Activated naive CD8-positive, alpha-beta T cell treated with anti-CD3 and anti-CD28 coated beads, Interleukin-2, amount 50 U/mL, for 24 hours (primary cell): ENCODE measurements around the gene ABHD17B.
"Not testable (repeated sequence)": the region's sequence is repeated elsewhere in the genome, so short reads cannot be mapped to it uniquely, and the experiment has no call there.

ENCODE experiments used
- ATAC-seq: fragments of 150-1000 bp; cut with Tn5 transposase; one replicate; pipeline ENCODE4 v1.10.0; 2021
- DNase-seq: peaks from one replicate; pipeline ENCODE4 v3.0.0; 2021
- H3K27ac Mint-ChIP-seq: one replicate; pipeline ENCODE4 v1.8.0; 2021; ENCODE audit warnings: mild to moderate bottlenecking, mixed read lengths
- H3K27me3 Mint-ChIP-seq: one replicate; pipeline ENCODE4 v1.8.0; 2021; ENCODE audit warnings: mixed read lengths
- H3K36me3 Mint-ChIP-seq: one replicate; pipeline ENCODE4 v1.8.0; 2021; ENCODE audit warnings: low read depth, mixed read lengths
- H3K4me1 Mint-ChIP-seq: one replicate; pipeline ENCODE4 v1.8.0; 2021; ENCODE audit warnings: mixed read lengths
- H3K4me3 Mint-ChIP-seq: one replicate; pipeline ENCODE4 v1.8.0; 2021; ENCODE audit warnings: mild to moderate bottlenecking, moderate library complexity, mixed read lengths
- H3K9me3 Mint-ChIP-seq: one replicate; pipeline ENCODE4 v1.8.0; 2021; ENCODE audit warnings: mixed read lengths

ABHD17B gene

GRCh38 chr9:71925834-71926233 lies 14.8 kb upstream of the ABHD17B start:
- H3K27ac Mint-ChIP-seq, result no peak overlapping the region
- DNase-seq (no peak), ATAC-seq (no peak)
- H3K9me3 Mint-ChIP-seq, result no peaks in the 10 kb centered on the region
- no peaks in the 10 kb centered on the region for H3K27me3 Mint-ChIP-seq
- peaks cover 20% of the 10 kb centered on the region for H3K36me3 Mint-ChIP-seq
- H3K4me1 Mint-ChIP-seq, result peaks cover 5% of the 10 kb centered on the region
- H3K4me3 Mint-ChIP-seq, result no peak overlapping the region

DNA sequence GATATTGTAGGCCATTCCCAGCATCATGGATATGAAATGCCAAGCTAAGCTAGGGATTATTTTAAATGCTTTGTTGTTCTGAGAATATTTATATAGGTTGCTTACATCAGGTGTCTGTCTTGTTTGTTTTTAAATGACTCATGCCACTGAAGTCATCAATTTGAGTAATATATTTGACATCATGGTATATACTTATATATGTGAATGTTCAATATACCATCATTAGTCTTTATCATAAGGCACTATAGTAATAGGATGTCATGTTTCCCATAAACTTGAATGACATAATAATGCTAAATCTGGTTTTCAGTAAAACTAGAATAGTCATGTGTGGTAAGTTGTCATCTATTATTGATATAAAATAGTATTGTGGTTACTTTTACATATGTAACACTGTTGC lies 13.6 kb upstream of the ABHD17B start:
- peaks cover 20% of the 10 kb centered on the region for H3K36me3 Mint-ChIP-seq
- DNase-seq, result no peak
- H3K27me3 Mint-ChIP-seq, result no peaks in the 10 kb centered on the region
- ATAC-seq, result no peak
- no peak overlapping the region for H3K4me3 Mint-ChIP-seq
- H3K27ac Mint-ChIP-seq, result no peak overlapping the region
- peaks cover 3% of the 10 kb centered on the region for H3K4me1 Mint-ChIP-seq
- H3K9me3 Mint-ChIP-seq, result no peaks in the 10 kb centered on the region

GRCh38 chr9:71921190-71921814 lies 10.3 kb upstream of the ABHD17B start:
- ATAC-seq (no peak), DNase-seq (no peak)
- no peaks in the 10 kb centered on the region for H3K27me3 Mint-ChIP-seq
- H3K27ac Mint-ChIP-seq, result no peak overlapping the region
- no peak overlapping the region for H3K4me3 Mint-ChIP-seq
- H3K9me3 Mint-ChIP-seq, result no peaks in the 10 kb centered on the region
- H3K36me3 Mint-ChIP-seq, result peaks cover 21% of the 10 kb centered on the region
- H3K4me1 Mint-ChIP-seq, result peaks cover 12% of the 10 kb centered on the region

DNA sequence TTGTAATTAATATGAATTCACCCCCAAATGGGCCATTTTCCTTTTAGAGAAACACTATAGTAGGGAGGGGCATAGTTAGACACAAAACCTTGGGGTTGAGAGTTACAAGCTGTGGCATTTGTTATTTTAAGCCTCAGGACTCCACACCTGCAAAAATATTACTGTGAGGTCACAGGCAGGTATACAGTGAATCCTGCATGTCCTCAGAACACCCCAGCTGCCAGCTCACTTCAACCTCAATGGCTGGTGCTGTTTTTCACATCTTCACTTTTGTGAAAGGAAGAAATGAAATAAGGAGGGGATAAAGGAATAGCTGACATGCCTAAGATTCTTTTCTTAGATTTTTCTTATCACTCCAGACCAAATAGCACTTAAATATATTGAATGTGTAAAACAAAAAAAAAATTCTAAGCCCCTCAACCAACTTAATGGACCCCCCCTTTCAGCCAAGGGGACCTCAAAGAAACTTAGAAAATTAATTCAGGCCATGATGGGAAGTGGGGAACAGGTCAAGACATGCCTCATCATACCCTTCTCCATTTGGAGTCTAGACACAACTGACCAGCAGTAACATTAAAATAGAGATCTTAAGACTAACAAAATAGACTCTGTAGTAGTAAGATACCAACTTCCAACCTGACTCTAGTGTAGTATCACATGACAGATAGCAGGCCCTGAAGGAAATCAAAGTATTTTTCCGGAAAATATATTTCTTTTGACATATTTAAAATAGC lies 9.6 kb upstream of the ABHD17B start:
- H3K4me1 Mint-ChIP-seq, result peaks cover 16% of the 10 kb centered on the region
- no peak for DNase-seq
- H3K27me3 Mint-ChIP-seq, result no peaks in the 10 kb centered on the region
- ATAC-seq, result no peak
- H3K36me3 Mint-ChIP-seq, result peaks cover 21% of the 10 kb centered on the region
- no peak overlapping the region for H3K27ac Mint-ChIP-seq
- H3K4me3 Mint-ChIP-seq, result no peak overlapping the region
- no peaks in the 10 kb centered on the region for H3K9me3 Mint-ChIP-seq

- peaks cover 29% of the 10 kb centered on the region for H3K4me1 Mint-ChIP-seq
- ATAC-seq, result no peak
- H3K9me3 Mint-ChIP-seq, result no peaks in the 10 kb centered on the region
- H3K27ac Mint-ChIP-seq, result no peak overlapping the region
- no peaks in the 10 kb centered on the region for H3K27me3 Mint-ChIP-seq
- no peak for DNase-seq
- H3K4me3 Mint-ChIP-seq, result no peak overlapping the region
- H3K36me3 Mint-ChIP-seq, result peaks cover 15% of the 10 kb centered on the region
Observed at GRCh38 chr9:71918419-71918818, 7.4 kb upstream of the ABHD17B start.

DNA sequence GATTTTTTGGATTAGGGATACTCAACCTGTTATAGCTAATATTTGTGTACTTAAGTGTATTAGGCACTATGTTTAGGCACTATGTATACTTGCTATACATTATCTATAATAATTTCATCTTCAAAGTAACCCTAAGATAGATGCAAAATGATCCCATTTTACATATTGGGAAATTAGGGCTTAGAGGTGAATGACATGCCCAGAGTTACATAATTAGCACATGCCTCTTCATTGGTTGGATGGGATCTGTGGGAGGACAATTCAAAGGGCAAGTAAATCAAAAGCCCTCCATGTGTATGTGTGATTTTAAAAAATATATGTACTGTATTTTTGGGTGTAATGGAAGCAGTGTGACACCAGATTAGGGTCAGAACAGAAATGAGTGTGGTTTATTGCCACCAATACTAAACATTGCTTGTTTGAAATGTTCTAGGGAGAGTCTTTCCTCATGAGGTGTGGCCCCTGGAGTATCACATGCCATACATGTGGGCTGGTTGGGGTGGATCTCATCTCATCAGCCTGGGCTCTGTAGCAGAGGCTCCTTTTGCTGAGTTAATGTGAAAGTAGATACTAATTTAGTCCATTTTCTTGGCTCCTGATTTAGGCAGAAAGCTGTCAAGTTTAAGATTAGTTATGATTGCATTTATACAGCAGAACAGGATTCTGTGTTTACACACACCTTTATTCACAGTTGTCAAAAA lies 6.0 kb upstream of the ABHD17B start:
- peak overlapping the region; percentile 26 for H3K27ac Mint-ChIP-seq
- DNase-seq, result no peak
- no peaks in the 10 kb centered on the region for H3K9me3 Mint-ChIP-seq
- peaks cover 9% of the 10 kb centered on the region for H3K36me3 Mint-ChIP-seq
- H3K27me3 Mint-ChIP-seq, result no peaks in the 10 kb centered on the region
- H3K4me1 Mint-ChIP-seq, result peaks cover 40% of the 10 kb centered on the region
- peak; percentile 88 for ATAC-seq
- H3K4me3 Mint-ChIP-seq, result no peak overlapping the region

DNA sequence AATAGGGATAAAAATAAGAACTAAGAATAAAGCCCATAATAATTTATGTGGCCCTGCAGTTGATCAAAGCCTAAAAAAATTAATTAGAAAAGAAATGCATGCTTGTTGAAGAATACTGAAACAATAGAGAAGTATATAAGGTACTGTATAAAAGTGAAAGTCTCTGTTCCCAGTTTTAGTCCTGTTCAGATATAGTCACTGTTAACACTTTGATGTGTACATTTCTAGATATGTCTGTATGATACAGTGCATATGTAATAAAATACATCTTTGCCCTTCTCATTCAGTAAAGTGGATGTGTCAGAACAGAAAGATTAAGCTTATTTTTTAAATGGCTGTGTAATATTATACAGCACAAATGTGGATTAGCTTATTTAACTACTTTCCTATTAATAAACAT lies 4.5 kb upstream of the ABHD17B start:
- Mint-ChIP-seq H3K36me3 (peaks cover 3% of the 10 kb centered on the region), H3K4me1 (peaks cover 49% of the 10 kb centered on the region), H3K27me3 (no peaks in the 10 kb centered on the region), H3K27ac (no peak overlapping the region), H3K9me3 (no peaks in the 10 kb centered on the region), H3K4me3 (no peak overlapping the region)
- no peak for ATAC-seq
- no peak for DNase-seq

GRCh38 chr9:71911908-71912335 lies 929 bp upstream of the ABHD17B start:
- ATAC-seq (no peak), DNase-seq (no peak)
- Mint-ChIP-seq H3K36me3 (no peaks in the 10 kb centered on the region), H3K4me3 (peak overlapping the region; percentile 99), H3K4me1 (peaks cover 66% of the 10 kb centered on the region), H3K27me3 (no peaks in the 10 kb centered on the region), H3K27ac (peak overlapping the region; percentile 96), H3K9me3 (no peaks in the 10 kb centered on the region)

- Mint-ChIP-seq H3K4me1 (peaks cover 61% of the 10 kb centered on the region), H3K4me3 (peak overlapping the region; percentile 99), H3K9me3 (no peaks in the 10 kb centered on the region), H3K27me3 (no peaks in the 10 kb centered on the region), H3K27ac (peak overlapping the region; percentile 96), H3K36me3 (no peaks in the 10 kb centered on the region)
- ATAC-seq (peak; percentile 2), DNase-seq (no peak)
Observed at GRCh38 chr9:71910650-71911060, 338 bp downstream of the ABHD17B start.

- H3K27ac Mint-ChIP-seq, result peak overlapping the region; percentile 76
- H3K4me3 Mint-ChIP-seq, result peak overlapping the region; percentile 99
- H3K27me3 Mint-ChIP-seq, result no peaks in the 10 kb centered on the region
- peaks cover 58% of the 10 kb centered on the region for H3K4me1 Mint-ChIP-seq
- DNase-seq, result peak; percentile 58
- H3K9me3 Mint-ChIP-seq, result no peaks in the 10 kb centered on the region
- no peak for ATAC-seq
- peaks cover 3% of the 10 kb centered on the region for H3K36me3 Mint-ChIP-seq
Observed at GRCh38 chr9:71909887-71910649, 925 bp downstream of the ABHD17B start.

DNA sequence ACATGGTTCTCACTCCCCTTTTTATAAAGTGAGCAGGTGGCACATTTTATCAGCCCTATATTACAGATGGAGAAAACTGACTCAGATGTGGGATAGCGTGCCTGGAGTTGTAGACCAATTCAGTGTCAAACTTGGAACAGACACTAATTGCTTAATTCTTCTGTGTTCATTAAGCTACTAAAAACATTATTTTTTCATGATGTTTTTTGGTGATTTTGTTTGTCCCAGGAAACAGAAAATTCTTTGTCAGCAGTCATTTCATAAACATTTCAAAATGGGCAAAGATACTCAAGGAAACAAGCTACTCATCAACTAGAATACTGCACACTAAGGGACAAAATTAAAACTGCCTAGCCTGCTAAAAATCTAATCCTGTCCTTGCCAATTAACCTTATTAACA lies 2.2 kb downstream of the ABHD17B start:
- DNase-seq, result no peak
- no peak overlapping the region for H3K27ac Mint-ChIP-seq
- peak overlapping the region; percentile 99 for H3K4me3 Mint-ChIP-seq
- H3K27me3 Mint-ChIP-seq, result no peaks in the 10 kb centered on the region
- ATAC-seq, result no peak
- no peaks in the 10 kb centered on the region for H3K9me3 Mint-ChIP-seq
- H3K4me1 Mint-ChIP-seq, result peaks cover 57% of the 10 kb centered on the region
- peaks cover 3% of the 10 kb centered on the region for H3K36me3 Mint-ChIP-seq

GRCh38 chr9:71904076-71904475 lies 6.9 kb downstream of the ABHD17B start:
- peaks cover 3% of the 10 kb centered on the region for H3K36me3 Mint-ChIP-seq
- no peaks in the 10 kb centered on the region for H3K9me3 Mint-ChIP-seq
- no peak overlapping the region for H3K4me3 Mint-ChIP-seq
- peaks cover 68% of the 10 kb centered on the region for H3K4me1 Mint-ChIP-seq
- no peak for DNase-seq
- no peaks in the 10 kb centered on the region for H3K27me3 Mint-ChIP-seq
- no peak for ATAC-seq
- no peak overlapping the region for H3K27ac Mint-ChIP-seq

GRCh38 chr9:71901695-71902597 lies 9.0 kb downstream of the ABHD17B start:
- Mint-ChIP-seq H3K4me1 (peaks cover 71% of the 10 kb centered on the region), H3K27ac (peak overlapping the region; percentile 69), H3K36me3 (peaks cover 5% of the 10 kb centered on the region), H3K27me3 (no peaks in the 10 kb centered on the region), H3K4me3 (no peak overlapping the region), H3K9me3 (no peaks in the 10 kb centered on the region)
- no peak for DNase-seq
- no peak for ATAC-seq

DNA sequence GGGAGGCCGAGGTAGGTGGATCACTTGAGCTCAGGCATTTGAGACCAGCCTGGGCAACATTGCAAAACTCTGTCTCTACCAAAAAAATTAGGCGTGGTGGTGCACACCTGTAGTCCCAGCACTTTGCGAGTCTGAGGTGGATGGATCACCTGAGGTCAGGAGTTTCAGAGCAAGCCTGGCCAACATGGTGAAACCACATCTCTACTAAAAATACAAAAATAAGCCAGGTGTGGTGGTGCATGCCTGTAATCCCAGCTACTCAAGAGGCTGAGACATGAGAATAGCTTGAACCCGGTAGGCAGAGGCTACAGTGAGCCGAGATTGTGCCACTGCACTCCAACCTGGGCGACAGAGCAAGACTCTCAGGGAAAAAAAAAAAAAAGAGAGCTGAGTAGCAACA lies 12.2 kb downstream of the ABHD17B start:
- H3K4me3 Mint-ChIP-seq, H3K36me3 Mint-ChIP-seq, ATAC-seq, H3K9me3 Mint-ChIP-seq, H3K27me3 Mint-ChIP-seq, DNase-seq: not testable (repeated sequence)
- Mint-ChIP-seq H3K4me1 (peaks cover 84% of the 10 kb centered on the region), H3K27ac (peak overlapping the region; percentile 13)
